HEK293 (cell line): ENCODE data around the gene PTPRK.

Source experiments
- GLIS2 ChIP-seq: fragments of 450-650 bp; formaldehyde crosslinking; IDR thresholded peaks from 2 replicates; pipeline ENCODE4 v1.5.1; 2016; ENCODE audit warnings: missing biosample characterization, missing genetic modification characterization
- KLF10 ChIP-seq: fragments of 450-650 bp; IDR thresholded peaks from 2 replicates; pipeline ENCODE4 v1.5.1; 2018; ENCODE audit warnings: missing biosample characterization, mild to moderate bottlenecking, missing genetic modification characterization
- PBX3 ChIP-seq: sonication (generic); formaldehyde crosslinking; IDR thresholded peaks from 2 replicates; pipeline ENCODE4 v1.8.1; 2022; ENCODE audit warnings: mild to moderate bottlenecking, moderate library complexity, missing genetic modification reagents
- PRDM6 ChIP-seq: fragments of 450-650 bp; formaldehyde crosslinking; IDR thresholded peaks from 2 replicates; pipeline ENCODE4 v1.5.1; 2017; ENCODE audit warnings: missing biosample characterization, missing genetic modification characterization
- SP3 ChIP-seq: fragments of 450-650 bp; formaldehyde crosslinking; IDR thresholded peaks from 2 replicates; pipeline ENCODE4 v1.5.1; 2016; ENCODE audit warnings: missing biosample characterization, missing genetic modification characterization
- SP7 ChIP-seq: fragments of 450-650 bp; formaldehyde crosslinking; IDR thresholded peaks from 2 replicates; pipeline ENCODE4 v1.5.1; 2016; ENCODE audit warnings: missing biosample characterization, missing genetic modification characterization
- YY2 ChIP-seq: fragments of 450-650 bp; formaldehyde crosslinking; IDR thresholded peaks from 2 replicates; pipeline ENCODE4 v1.5.1; 2016; ENCODE audit warnings: missing biosample characterization, missing genetic modification characterization
- ZBTB1 ChIP-seq: fragments of 450-650 bp; formaldehyde crosslinking; IDR thresholded peaks from 2 replicates; pipeline ENCODE4 v1.5.1; 2016; ENCODE audit warnings: missing biosample characterization, missing genetic modification characterization
- ZBTB11 ChIP-seq: fragments of 450-650 bp; formaldehyde crosslinking; conservative IDR thresholded peaks from 2 replicates; pipeline ENCODE4 v1.5.1; 2016; ENCODE audit warnings: low read depth, missing biosample characterization, missing genetic modification characterization
- ZBTB17 ChIP-seq: fragments of 450-650 bp; formaldehyde crosslinking; IDR thresholded peaks from 2 replicates; pipeline ENCODE4 v1.5.1; 2016; ENCODE audit warnings: missing biosample characterization, missing genetic modification characterization
- ZBTB8A ChIP-seq: fragments of 450-650 bp; formaldehyde crosslinking; IDR thresholded peaks from 2 replicates; pipeline ENCODE4 v1.5.1; 2016; ENCODE audit warnings: missing biosample characterization, missing genetic modification characterization
- ZNF146 ChIP-seq: fragments of 450-650 bp; formaldehyde crosslinking; IDR thresholded peaks from 2 replicates; pipeline ENCODE4 v1.5.1; 2016; ENCODE audit warnings: missing biosample characterization, missing genetic modification characterization
- ZNF155 ChIP-seq: fragments of 450-650 bp; formaldehyde crosslinking; IDR thresholded peaks from 2 replicates; pipeline ENCODE4 v1.5.1; 2016; ENCODE audit warnings: missing biosample characterization, missing genetic modification characterization
- ZNF214 ChIP-seq: fragments of 450-650 bp; formaldehyde crosslinking; IDR thresholded peaks from 2 replicates; pipeline ENCODE4 v1.5.1; 2017; ENCODE audit warnings: missing biosample characterization, mild to moderate bottlenecking, missing genetic modification characterization, borderline replicate concordance
- ZNF248 ChIP-seq: fragments of 450-650 bp; formaldehyde crosslinking; IDR thresholded peaks from 2 replicates; pipeline ENCODE4 v1.5.1; 2017; ENCODE audit warnings: missing biosample characterization, missing genetic modification characterization
- ZNF274 ChIP-seq, 2 experiments: fragments of 200-500 bp in 1 of 2; fragments of 450-650 bp in 1 of 2; sonication (Bioruptor generic) in 1 of 2; formaldehyde crosslinking in 1 of 2; IDR thresholded peaks; 2 replicates each; pipeline versions ENCODE4 v1.5.1 to v1.6.1; 2014 to 2016; ENCODE audit warnings: borderline replicate concordance in 1 of 2, inconsistent platforms in 1 of 2, low read length in 1 of 2, missing biosample characterization in 1 of 2, missing genetic modification characterization in 1 of 2
- ZNF311 ChIP-seq: fragments of 450-650 bp; formaldehyde crosslinking; IDR thresholded peaks from 2 replicates; pipeline ENCODE4 v1.5.1; 2017; ENCODE audit warnings: missing biosample characterization, missing genetic modification characterization, borderline replicate concordance
- ZNF37A ChIP-seq: fragments of 450-650 bp; IDR thresholded peaks from 2 replicates; pipeline ENCODE4 v1.5.1; 2018; ENCODE audit warnings: missing biosample characterization, missing genetic modification characterization
- ZNF398 ChIP-seq: fragments of 450-650 bp; formaldehyde crosslinking; IDR thresholded peaks from 2 replicates; pipeline ENCODE4 v1.5.1; 2017; ENCODE audit warnings: missing biosample characterization, missing genetic modification characterization
- ZNF488 ChIP-seq: fragments of 450-650 bp; formaldehyde crosslinking; IDR thresholded peaks from 2 replicates; pipeline ENCODE4 v1.5.1; 2016; ENCODE audit warnings: missing biosample characterization, missing genetic modification characterization
- ZNF501 ChIP-seq: fragments of 450-650 bp; formaldehyde crosslinking; IDR thresholded peaks from 2 replicates; pipeline ENCODE4 v1.5.1; 2016; ENCODE audit warnings: missing biosample characterization, missing genetic modification characterization
- ZNF513 ChIP-seq: fragments of 450-650 bp; IDR thresholded peaks from 2 replicates; pipeline ENCODE4 v1.5.1; 2018; ENCODE audit warnings: missing biosample characterization, missing genetic modification characterization
- ZNF530 ChIP-seq: fragments of 450-650 bp; formaldehyde crosslinking; IDR thresholded peaks from 2 replicates; pipeline ENCODE4 v1.5.1; 2016; ENCODE audit warnings: low read depth, missing biosample characterization, missing genetic modification characterization
- ZNF548 ChIP-seq: fragments of 450-650 bp; formaldehyde crosslinking; IDR thresholded peaks from 2 replicates; pipeline ENCODE4 v1.5.1; 2016; ENCODE audit warnings: missing biosample characterization, missing genetic modification characterization
- ZNF558 ChIP-seq: fragments of 450-650 bp; formaldehyde crosslinking; IDR thresholded peaks from 2 replicates; pipeline ENCODE4 v1.5.1; 2016; ENCODE audit warnings: missing biosample characterization, missing genetic modification characterization
- ZNF580 ChIP-seq: fragments of 450-650 bp; formaldehyde crosslinking; IDR thresholded peaks from 2 replicates; pipeline ENCODE4 v1.5.1; 2016; ENCODE audit warnings: missing biosample characterization, missing genetic modification characterization
- ZNF670 ChIP-seq: fragments of 450-650 bp; formaldehyde crosslinking; IDR thresholded peaks from 2 replicates; pipeline ENCODE4 v1.5.1; 2016; ENCODE audit warnings: missing biosample characterization, missing genetic modification characterization, low read depth
- ZNF768 ChIP-seq: fragments of 450-650 bp; formaldehyde crosslinking; IDR thresholded peaks from 2 replicates; pipeline ENCODE4 v1.5.1; 2018; ENCODE audit warnings: missing biosample characterization, mild to moderate bottlenecking, missing genetic modification characterization
- ZSCAN16 ChIP-seq: fragments of 450-650 bp; formaldehyde crosslinking; IDR thresholded peaks from 2 replicates; pipeline ENCODE4 v1.5.1; 2016; ENCODE audit warnings: missing biosample characterization, missing genetic modification characterization

The PTPRK gene

GRCh38 chr6:128367437-128367836 is 153.0 kb downstream of the PTPRK start (continued):
- TF ChIP-seq ZNF580 (tag by site-specific recombination) (no peak), KLF10 (tag by site-specific recombination) (peak; percentile 51; the same call in 1 of the 2 replicates), ZNF311 (no peak), SP7 (tag by site-specific recombination) (no peak), ZNF488 (tag by site-specific recombination) (no peak), YY2 (tag by site-specific recombination) (no peak), ZBTB11 (tag by site-specific recombination) (no peak), ZNF155 (tag by site-specific recombination) (no peak), ZNF670 (tag by site-specific recombination) (no peak), ZNF558 (tag by site-specific recombination) (no peak), ZNF530 (no peak), SP3 (tag by site-specific recombination) (no peak), ZNF274 (IDR thresholded peaks at IDR 0.05; ENCODE audit: low read length) (no peak), ZNF274 (tag by site-specific recombination; IDR thresholded peaks at IDR 0.05; ENCODE audit: borderline replicate concordance) (no peak), ZBTB17 (tag by site-specific recombination) (no peak), ZNF37A (peak; percentile 79), ZNF146 (tag by site-specific recombination) (no peak), ZNF513 (no peak), ZNF548 (no peak), GLIS2 (no peak), ZBTB1 (tag by site-specific recombination) (no peak), ZNF214 (peak; percentile 38; the same call in 1 of the 2 replicates), PBX3 (CRISPR knock-in tag) (no peak), ZBTB8A (tag by site-specific recombination) (no peak), ZSCAN16 (tag by site-specific recombination) (no peak), ZNF248 (tag by site-specific recombination) (no peak), ZNF501 (no peak), PRDM6 (tag by site-specific recombination) (peak; percentile 39; the same call in 1 of the 2 replicates), ZNF768 (no peak), ZNF398 (no peak)
